Cerebellar nuclear complex (tissue), 1 donor: ENCODE measurements around the gene PSME3IP1.
"Not testable (repeated sequence)": the region's sequence is repeated elsewhere in the genome, so short reads cannot be mapped to it uniquely, and the experiment has no call there.

Experiments used
- DNase-seq, 2 experiments: peaks; one replicate each; lab custom pipeline; 2025; lab: John Stamatoyannopoulos, UW

The PSME3IP1 gene

GRCh38 chr16:57185945-57186871 lies at the start of gene PSME3IP1, which contains the start of gene RSPRY1:
Gene PSME3IP1 (minus strand): TSS chr16:57186039. CDS start chr16:57173854, 12,185 bp downstream.
Gene RSPRY1 (plus strand): TSS chr16:57186329. CDS start chr16:57204659, 18,330 bp downstream.
- peak; percentile 96 to 99 for DNase-seq

GRCh38 chr16:57235128-57236021 lies 49.5 kb upstream of the PSME3IP1 start:
- DNase-seq, result no peak

GRCh38 chr16:57234707-57235092 lies 48.9 kb upstream of the PSME3IP1 start:
- DNase-seq, result no peak

- DNase-seq, result no peak
Observed at GRCh38 chr16:57233944-57234706, 48.3 kb upstream of the PSME3IP1 start.

DNA sequence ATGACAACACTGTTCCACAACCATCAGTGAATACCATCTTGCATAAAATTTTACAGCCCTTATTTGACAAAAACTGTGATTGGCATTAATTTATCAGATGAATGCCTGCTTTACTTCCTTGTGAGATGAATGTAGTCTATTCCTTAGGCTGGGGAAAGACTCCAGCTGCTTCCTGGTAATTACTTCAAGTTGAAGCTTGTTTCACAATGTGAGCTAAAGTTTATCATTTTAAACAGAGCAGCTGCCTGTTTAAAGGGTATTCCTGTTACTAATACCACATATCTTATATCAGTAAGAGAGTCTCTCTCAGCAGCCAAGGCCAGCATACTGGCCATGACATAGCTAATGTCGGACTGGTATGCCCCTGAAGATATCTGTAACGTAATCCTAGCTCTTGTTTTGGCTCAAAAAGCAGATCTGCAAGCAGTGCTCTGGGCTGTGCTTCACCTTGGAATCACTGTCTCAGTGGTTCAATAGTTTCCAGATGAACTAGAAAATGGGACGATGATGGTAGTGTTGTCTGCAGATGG lies 46.0 kb upstream of the PSME3IP1 start:
- DNase-seq, result no peak

- no peak for DNase-seq
Observed at GRCh38 chr16:57229079-57229478, 43.2 kb upstream of the PSME3IP1 start.

DNA sequence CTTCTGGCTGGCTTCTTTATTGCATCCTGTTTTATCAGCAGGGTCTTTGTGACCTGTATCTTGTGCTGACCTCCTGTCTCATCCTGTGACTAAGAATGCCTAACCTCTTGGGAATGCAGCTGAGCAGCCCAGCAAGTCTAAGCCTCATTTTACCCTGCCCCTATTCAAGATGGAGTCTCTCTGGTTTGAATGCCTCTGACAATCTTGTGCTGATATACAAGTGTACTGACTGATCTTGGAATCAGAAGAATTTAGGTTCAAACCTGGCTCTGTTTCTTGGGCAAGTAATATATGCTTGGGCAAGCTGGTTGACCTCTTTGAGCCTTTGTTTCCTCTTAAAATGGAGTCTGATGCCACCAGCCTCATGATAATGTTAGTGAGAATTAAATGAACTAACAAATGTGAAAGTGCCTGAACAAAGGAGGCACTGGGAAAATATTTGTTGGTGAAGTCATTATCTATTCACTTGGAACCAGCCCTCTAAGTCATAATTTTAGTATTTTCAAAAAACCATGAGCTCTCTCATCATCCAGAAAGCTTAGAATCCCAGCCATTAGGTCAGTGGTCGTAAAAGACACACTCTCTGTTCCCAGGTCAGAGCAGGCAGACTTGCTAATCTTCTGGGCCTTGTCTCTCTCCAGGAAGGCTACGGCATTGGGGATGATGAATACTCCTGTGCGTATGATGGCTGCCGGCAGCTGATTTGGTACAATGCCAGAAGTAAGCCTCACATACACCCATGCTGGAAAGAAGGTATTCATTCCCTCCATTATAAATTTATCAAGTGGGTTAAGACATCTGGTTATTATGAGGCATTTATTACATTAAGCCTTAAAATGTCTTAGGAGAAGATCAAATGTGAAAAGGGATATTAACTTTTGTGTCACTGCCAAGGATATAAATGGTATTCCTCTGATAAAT lies 41.1 kb upstream of the PSME3IP1 start:
- no peak for DNase-seq

DNA sequence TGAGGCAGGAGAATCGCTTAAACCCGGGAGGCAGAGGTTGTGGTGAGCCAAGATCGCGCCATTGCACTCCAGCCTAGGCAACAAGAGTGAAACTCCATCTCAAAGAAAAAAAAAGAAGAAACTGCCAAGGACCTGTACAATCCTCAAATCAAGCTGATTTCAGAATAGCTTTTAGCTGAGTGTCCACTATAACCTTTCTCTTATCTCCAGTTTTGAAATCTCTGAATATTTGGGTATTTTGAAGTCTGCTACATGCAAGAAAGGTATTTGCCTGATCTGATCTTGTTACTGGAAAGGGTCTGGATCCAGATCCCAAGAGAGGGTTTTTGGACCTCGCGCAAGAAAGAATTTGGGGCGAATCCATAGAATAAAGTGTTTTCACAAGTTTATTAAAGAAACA lies 40.1 kb upstream of the PSME3IP1 start:
- no peak for DNase-seq

DNA sequence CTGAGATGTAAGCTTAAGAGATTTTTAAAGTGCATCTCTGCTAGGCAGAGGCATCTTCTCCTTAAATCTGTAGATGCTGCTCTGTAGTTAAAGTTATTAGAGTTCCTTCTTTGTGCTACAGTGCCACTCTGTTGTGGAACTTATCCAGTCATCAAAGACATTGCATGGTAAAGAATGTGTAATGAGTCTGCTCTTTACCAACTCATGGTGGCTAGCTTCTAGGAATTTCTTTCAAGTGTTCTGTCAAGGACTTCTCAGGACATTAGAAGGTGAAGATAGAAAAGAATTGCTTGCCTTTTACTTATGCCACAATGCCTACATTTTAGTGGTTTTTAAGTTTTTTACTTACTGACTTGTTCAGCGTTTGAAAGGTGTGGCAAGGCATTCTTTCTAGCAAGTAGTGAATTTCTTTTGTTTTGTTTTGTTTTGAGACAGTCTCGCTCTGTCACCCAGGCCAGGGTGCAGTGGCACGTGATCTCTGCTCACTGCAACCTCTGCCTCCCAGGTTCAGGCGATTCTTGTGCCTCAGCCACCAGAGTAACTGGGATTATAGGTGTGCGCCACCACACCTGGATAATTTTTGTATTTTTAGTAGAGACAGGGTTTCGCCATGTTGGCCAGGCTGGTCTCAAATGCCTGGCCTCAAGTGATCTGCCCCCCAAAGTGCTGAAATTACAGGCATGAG lies 39.0 kb upstream of the PSME3IP1 start:
- DNase-seq, result no peak

DNA sequence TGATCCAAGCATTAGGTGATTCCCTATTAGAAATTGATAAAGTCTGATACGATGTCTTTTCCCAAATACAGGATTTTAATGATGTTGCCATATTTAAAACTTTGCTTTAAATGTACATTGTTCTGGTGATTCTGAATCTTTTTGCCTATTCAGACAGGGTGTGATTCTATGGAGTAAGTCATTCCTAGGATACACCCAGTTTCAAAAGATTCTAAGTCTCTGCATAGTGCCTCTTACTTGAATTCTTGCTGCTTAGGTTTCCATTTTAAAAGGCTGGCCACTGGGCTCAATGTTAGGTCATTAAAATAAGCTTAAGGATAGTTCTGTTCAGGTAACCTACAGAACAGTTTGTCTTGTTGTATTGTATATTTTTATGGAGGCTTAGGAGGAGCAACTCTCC lies 37.2 kb upstream of the PSME3IP1 start:
- DNase-seq, result no peak

- no peak for DNase-seq
Observed at GRCh38 chr16:57216968-57217367, 31.1 kb upstream of the PSME3IP1 start.

DNA sequence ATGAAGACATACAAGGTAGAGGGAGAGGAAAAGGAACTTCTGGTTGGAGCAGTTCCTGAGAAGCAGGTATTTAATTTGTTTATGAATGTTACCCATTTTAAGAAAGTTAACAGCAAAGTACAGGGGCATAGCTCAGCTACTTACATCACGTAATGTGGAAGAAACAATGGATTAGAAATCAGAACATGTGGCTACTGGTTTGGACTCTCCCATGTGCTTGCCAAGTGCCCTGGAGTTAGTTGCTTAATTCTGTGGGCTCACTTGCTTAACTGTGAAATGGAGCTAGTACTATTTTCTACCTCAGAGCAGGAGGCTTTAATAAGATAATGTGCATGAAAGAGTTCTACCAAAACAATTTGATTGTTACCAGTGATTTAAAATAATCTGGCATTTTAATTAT lies 27.6 kb upstream of the PSME3IP1 start:
- no peak for DNase-seq

DNA sequence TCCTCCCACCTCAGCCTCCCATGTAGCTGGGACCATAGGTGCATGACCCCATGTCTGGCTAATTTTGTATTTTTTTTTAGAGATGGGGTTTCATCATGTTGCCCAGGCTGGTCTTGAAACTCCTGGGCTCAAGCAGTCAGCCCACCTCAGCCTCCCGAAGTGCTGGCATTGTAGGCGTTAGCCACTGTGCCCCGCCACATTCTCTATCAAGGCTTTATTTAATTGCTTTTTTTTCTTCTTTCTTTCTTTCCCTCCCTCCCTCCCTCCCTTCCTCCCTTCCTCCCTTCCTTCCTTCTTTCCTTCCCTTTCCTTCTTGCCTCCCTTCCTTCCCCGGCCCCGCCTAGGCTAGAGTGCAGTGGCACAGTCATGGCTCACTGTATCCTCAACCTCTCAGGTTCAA lies 23.9 kb upstream of the PSME3IP1 start:
- DNase-seq, result no peak

- DNase-seq, result no peak
Observed at GRCh38 chr16:57208926-57209325, 23.1 kb upstream of the PSME3IP1 start.

GRCh38 chr16:57204675-57205074 lies 18.8 kb upstream of the PSME3IP1 start:
- no peak for DNase-seq

DNA sequence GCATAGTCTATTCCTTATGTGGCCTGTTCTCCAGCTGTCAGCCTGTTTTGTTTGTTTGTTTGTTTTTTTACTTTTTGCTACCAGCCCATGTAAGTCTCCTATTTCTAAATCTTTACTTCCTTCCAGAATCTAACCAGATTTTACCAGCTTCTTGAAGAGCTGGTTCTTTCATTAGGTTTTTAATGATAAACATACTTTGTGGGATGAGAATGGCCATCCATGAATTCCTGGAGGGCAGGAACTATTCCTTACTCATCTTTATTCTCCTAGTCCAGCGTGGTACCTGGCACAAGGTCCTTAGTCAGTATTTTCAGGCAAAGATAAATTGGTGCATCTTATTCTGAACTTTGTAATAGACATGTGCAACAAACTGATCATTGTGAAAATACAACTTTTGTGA lies 17.6 kb upstream of the PSME3IP1 start:
- no peak for DNase-seq

DNA sequence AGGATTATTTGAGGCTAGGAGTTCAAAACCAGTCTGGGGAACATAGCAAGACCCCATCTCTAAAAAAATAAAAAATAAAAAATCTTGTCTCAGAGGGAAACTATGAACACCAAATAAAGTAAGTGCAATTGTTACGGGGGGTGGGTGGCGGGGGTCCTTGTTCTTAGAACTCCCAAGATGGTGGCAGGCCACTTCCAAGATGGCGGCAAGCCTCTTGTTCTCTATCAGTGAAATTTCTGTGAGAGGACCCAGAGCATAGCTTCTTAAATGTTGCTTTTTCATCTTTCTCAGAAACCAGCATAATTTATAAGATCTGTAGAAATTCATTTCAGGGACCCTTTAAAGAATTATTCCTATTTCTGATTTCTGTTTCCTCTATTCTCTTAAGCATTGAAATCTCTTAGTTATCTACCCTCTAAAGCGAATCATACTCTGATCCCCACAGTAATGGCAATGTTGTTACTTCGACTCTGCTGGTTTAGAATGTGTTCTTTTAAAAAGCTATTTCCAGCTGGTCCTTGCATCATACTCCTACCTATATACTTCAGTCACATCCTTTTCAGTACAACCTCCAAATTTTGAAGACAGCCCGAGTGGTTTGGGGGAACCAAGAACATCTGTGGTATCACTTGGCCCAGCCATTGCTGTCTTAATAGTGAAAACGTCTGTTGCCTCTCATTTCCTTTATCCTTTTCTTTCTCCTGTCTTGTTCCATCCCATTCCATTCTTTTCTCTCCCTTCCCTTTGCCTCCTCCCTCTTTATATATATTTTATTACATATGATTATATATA lies 16.5 kb upstream of the PSME3IP1 start:
- DNase-seq, result no peak

DNA sequence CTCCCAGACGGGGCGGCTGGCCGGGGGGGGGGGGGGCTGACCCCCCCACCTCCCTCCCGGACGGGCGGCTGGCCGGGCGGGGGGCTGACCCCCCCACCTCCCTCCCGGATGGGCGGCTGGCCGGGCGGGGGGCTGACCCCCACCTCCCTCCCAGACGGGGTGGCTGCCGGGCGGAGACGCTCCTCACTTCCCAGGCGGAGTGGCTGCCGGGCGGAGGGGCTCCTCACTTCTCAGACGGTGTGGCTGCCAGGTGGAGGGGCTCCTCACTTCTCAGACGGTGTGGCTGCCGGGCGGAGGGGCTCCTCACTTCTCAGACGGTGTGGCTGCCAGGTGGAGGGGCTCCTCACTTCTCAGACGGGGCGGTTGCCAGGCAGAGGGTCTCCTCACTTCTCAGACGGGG lies 15.1 kb upstream of the PSME3IP1 start:
- DNase-seq, result not testable (repeated sequence)

DNA sequence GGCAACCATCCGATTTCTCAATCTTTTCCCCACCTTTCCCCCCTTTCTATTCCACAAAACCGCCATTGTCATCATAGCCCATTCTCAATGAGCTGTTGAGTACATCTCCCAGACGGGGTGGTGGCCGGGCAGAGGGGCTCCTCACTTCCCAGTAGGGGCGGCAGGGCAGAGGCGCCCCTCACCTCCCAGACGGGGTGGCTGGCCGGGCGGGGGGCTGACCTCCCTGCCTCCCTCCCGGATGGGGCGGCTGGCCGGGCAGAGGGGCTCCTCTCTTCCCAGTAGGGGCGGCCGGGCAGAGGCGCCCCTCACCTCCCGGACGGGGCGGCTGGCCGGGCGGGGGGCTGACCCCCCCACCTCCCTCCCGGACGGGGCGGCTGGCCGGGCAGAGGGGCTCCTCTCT lies 14.5 kb upstream of the PSME3IP1 start:
- not testable (repeated sequence) for DNase-seq
